Fibroblast of lung (primary cell): ENCODE results near the gene EFS. TPM values are rescaled to one million over a fixed set of nuclear protein-coding genes. Genes with fewer than 3 reads are reported as not detected.

Experiments
- DNase-seq, 2 donors: peaks; one replicate each; pipeline versions ENCODE4 v3.0.0 to v3.0.0-alpha.2; 2010; ENCODE audit warnings: low read depth in 2 of 2
- H2AFZ ChIP-seq: 2 replicates; pipeline ENCODE4 v1.5.1; 2012; ENCODE audit warnings: low read length, control low read depth, inconsistent platforms
- H3K27ac ChIP-seq: 2 replicates; pipeline ENCODE4 v1.5.1; 2011; ENCODE audit warnings: low read length, control low read depth; ENCODE audit not compliant: insufficient read depth
- H3K27me3 ChIP-seq: 2 replicates; pipeline ENCODE4 v1.5.1; 2011; ENCODE audit warnings: mild to moderate bottlenecking, low read length; ENCODE audit not compliant: control insufficient read depth, insufficient read depth
- H3K36me3 ChIP-seq: 2 replicates; pipeline ENCODE4 v1.5.1; 2011; ENCODE audit warnings: low read length; ENCODE audit not compliant: control insufficient read depth, insufficient read depth
- H3K4me1 ChIP-seq: 2 replicates; pipeline ENCODE4 v1.5.1; 2011; ENCODE audit warnings: low read length; ENCODE audit not compliant: control insufficient read depth, insufficient read depth; ENCODE audit errors: extremely low read depth
- H3K4me2 ChIP-seq: 2 replicates; pipeline ENCODE4 v1.5.1; 2011; ENCODE audit warnings: low read length, control low read depth; ENCODE audit not compliant: insufficient read depth; ENCODE audit errors: extremely low read depth
- H3K4me3 ChIP-seq, 4 experiments: fragments of 200-600 bp in 1 of 4; sonication (generic) in 1 of 4; replicated peaks in 1 of 4; 2 replicates each; pipeline ENCODE4 v1.5.1; 2011 to 2016; ENCODE audit warnings: low read length in 4 of 4, low read depth in 3 of 4, mild to moderate bottlenecking in 3 of 4, control low read depth in 2 of 4, inconsistent platforms in 1 of 4, mixed read lengths in 1 of 4; ENCODE audit not compliant: insufficient read depth in 1 of 4; ENCODE audit errors: control extremely low read depth in 1 of 4
- H3K79me2 ChIP-seq: 2 replicates; pipeline ENCODE4 v1.5.1; 2012; ENCODE audit warnings: mild to moderate bottlenecking, low read length, inconsistent platforms; ENCODE audit not compliant: control insufficient read depth, insufficient read depth
- H3K9ac ChIP-seq: 2 replicates; pipeline ENCODE4 v1.5.1; 2011; ENCODE audit warnings: mild to moderate bottlenecking, low read length, control low read depth; ENCODE audit not compliant: insufficient read depth
- H3K9me3 ChIP-seq: 2 replicates; pipeline ENCODE4 v1.5.1; 2012; ENCODE audit warnings: low read depth, low read length; ENCODE audit not compliant: control insufficient read depth, insufficient read depth
- H4K20me1 ChIP-seq: 2 replicates; pipeline ENCODE4 v1.5.1; 2011; ENCODE audit warnings: low read length; ENCODE audit not compliant: control insufficient read depth, insufficient read depth; ENCODE audit errors: extremely low read depth
- CTCF ChIP-seq, 2 donors: IDR thresholded peaks in 1 of 2; conservative IDR thresholded peaks in 1 of 2; 1 replicate in 1 of 2; 2 replicates in 1 of 2; pipeline ENCODE4 v1.5.1; 2011 to 2012; ENCODE audit warnings: low read length in 2 of 2, control low read depth in 1 of 2, inconsistent platforms in 1 of 2, low read depth in 1 of 2, mild to moderate bottlenecking in 1 of 2
- EZH2 ChIP-seq: IDR thresholded peaks from 2 replicates; pipeline ENCODE4 v1.5.1; 2012; ENCODE audit warnings: low read length, control low read depth, mild to moderate bottlenecking; ENCODE audit errors: missing control alignments
- polyA minus RNA-seq: library from RNA; depleted of rRNA, polyadenylated mRNA; stranded (reverse); fragments of >200 nt; gene quantifications from 2 replicates; pipeline ENCODE4 v1.2.3, GENCODE V29; 2011; ENCODE audit warnings: low replicate concordance
- polyA plus RNA-seq, 2 donors: library from polyadenylated mRNA; depleted of rRNA in 1 of 2; stranded (reverse) in 1 of 2; unstranded in 1 of 2; fragments of >200 nt; gene quantifications; 2 replicates each; pipeline ENCODE4 v1.2.1, GENCODE V29; 2011 to 2012; ENCODE audit warnings: missing spikeins in 1 of 2
- total RNA-seq: library from RNA; depleted of rRNA; stranded (reverse); fragments of >200 nt; gene quantifications from 2 replicates; pipeline ENCODE4 v1.2.1, GENCODE V29; 2014

EFS gene
- total RNA-seq (8.5 and 12.2 TPM in 2 replicates), polyA plus RNA-seq (2.0 and 2.3 TPM in 2 replicates), polyA minus RNA-seq (3.3 and 3.6 TPM in 2 replicates)
- 4.1 and 5.0 TPM in 2 replicates for polyA plus RNA-seq (2012)

GRCh38 chr14:23365036-23365731 lies at the start of gene EFS:
Gene EFS, minus strand, starts transcription at chr14:23365172. Its CDS starts 147 bp downstream, at chr14:23365025.
- Histone ChIP-seq H3K4me1 (no peaks in the 10 kb centered on the region), H3K79me2 (no peaks in the 10 kb centered on the region), H3K36me3 (no peaks in the 10 kb centered on the region), H3K27ac (peak within 1 kb of the TSS; percentile 62), H3K27me3 (peaks cover 20% of the 10 kb centered on the region), H3K9ac (peak within 1 kb of the TSS; percentile 48), H3K4me2 (peak within 1 kb of the TSS; percentile 58), H3K9me3 (no peaks in the 10 kb centered on the region), H2AFZ (peak within 1 kb of the TSS; percentile 10), H4K20me1 (no peaks in the 10 kb centered on the region), H3K4me3 (peak within 1 kb of the TSS; percentile 17 to 69 (median 46))
- DNase-seq: peak; percentile 47 to 49
- no peak for TF ChIP-seq CTCF (conservative IDR thresholded peaks at IDR 0.05 in 1 of 2, IDR thresholded peaks at IDR 0.05 in 1 of 2; ENCODE audit: low read depth in 1 of 2, low read length in 2 of 2)
- no peak for TF ChIP-seq EZH2

- no peaks in the 10 kb centered on the region for H3K79me2 ChIP-seq
- no peaks in the 10 kb centered on the region for H4K20me1 ChIP-seq
- H2AFZ ChIP-seq: no peak overlapping the region
- DNase-seq: no peak
- no peaks in the 10 kb centered on the region for H3K9me3 ChIP-seq
- H3K4me1 ChIP-seq: no peaks in the 10 kb centered on the region
- H3K27ac ChIP-seq: no peak overlapping the region
- no peak overlapping the region for H3K9ac ChIP-seq
- H3K4me2 ChIP-seq: no peak overlapping the region
- H3K27me3 ChIP-seq: peaks cover 6% of the 10 kb centered on the region
- no peak overlapping the region for H3K4me3 ChIP-seq
- TF ChIP-seq CTCF (conservative IDR thresholded peaks at IDR 0.05 in 1 of 2, IDR thresholded peaks at IDR 0.05 in 1 of 2; ENCODE audit: low read depth in 1 of 2, low read length in 2 of 2): no peak
- TF ChIP-seq EZH2: no peak
- H3K36me3 ChIP-seq: no peaks in the 10 kb centered on the region
Measured at GRCh38 chr14:23414254-23414653, 49.3 kb upstream of the EFS start.

DNA sequence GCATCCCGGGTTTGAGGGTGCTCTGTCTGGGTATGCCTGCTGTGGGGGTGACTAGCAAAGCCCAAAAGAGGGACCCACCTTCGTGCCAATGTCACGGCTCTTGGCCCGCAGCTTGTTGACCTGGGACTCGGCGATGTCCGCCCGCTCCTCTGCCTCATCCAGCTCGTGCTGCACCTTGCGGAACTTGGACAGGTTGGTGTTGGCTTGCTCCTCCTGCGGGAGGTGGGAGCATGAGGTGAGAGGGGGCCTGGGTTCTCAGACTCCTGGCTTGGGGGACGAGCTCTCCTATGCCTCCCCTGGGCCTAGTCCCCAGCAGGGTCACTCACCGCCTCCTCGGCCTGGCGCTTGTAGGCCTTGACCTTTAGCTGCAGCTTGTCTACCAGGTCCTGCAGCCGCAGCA lies 48.7 kb upstream of the EFS start:
- Histone ChIP-seq H3K4me3 (no peak overlapping the region), H2AFZ (no peak overlapping the region), H4K20me1 (no peaks in the 10 kb centered on the region), H3K27ac (no peak overlapping the region), H3K9ac (no peak overlapping the region), H3K79me2 (no peaks in the 10 kb centered on the region), H3K27me3 (peaks cover 6% of the 10 kb centered on the region), H3K36me3 (no peaks in the 10 kb centered on the region), H3K4me2 (no peak overlapping the region), H3K9me3 (no peaks in the 10 kb centered on the region), H3K4me1 (no peaks in the 10 kb centered on the region)
- DNase-seq: no peak
- TF ChIP-seq EZH2 (no peak), CTCF (conservative IDR thresholded peaks at IDR 0.05 in 1 of 2, IDR thresholded peaks at IDR 0.05 in 1 of 2; ENCODE audit: low read depth in 1 of 2, low read length in 2 of 2) (no peak)
